K562 (cell line): Measurements from ENCODE around the gene PCSK2.

Experiments
- ARNT ChIP-seq, 2 experiments: fragments of 450-650 bp; IDR thresholded peaks; 2 replicates each; pipeline ENCODE4 v1.6.1; 2016; ENCODE audit warnings: mild to moderate bottlenecking in 1 of 2
- CSDE1 ChIP-seq, 2 experiments: fragments of 450-650 bp; IDR thresholded peaks; 2 replicates each; pipeline ENCODE4 v1.6.1; 2016; ENCODE audit warnings: mild to moderate bottlenecking in 1 of 2
- CTCF ChIP-seq, 3 experiments: IDR thresholded peaks in 2 of 3; conservative IDR thresholded peaks in 1 of 3; 2 replicates each; pipeline ENCODE4 v1.5.1; 2011 to 2012; ENCODE audit warnings: low read length in 3 of 3, mild to moderate bottlenecking in 3 of 3, control low read depth in 2 of 3, improper control_type of control experiment in 1 of 3, inconsistent platforms in 1 of 3, low read depth in 1 of 3, mixed read lengths in 1 of 3, moderate library complexity in 1 of 3; ENCODE audit not compliant: insufficient read depth in 2 of 3
- MAFK ChIP-seq: IDR thresholded peaks from 2 replicates; pipeline ENCODE4 v1.6.1; 2011; ENCODE audit warnings: low read length, improper control_type of control experiment
- REST ChIP-seq, 2 experiments: fragments of 450-650 bp; formaldehyde crosslinking in 1 of 2; IDR thresholded peaks; 2 replicates each; pipeline versions ENCODE4 v1.4.0 to v1.6.1; 2014 to 2020; ENCODE audit warnings: mild to moderate bottlenecking in 2 of 2, borderline replicate concordance in 1 of 2, low read depth in 1 of 2
- TARDBP ChIP-seq: fragments of 450-650 bp; IDR thresholded peaks from 2 replicates; pipeline ENCODE4 v1.6.1; 2016
- ZBTB5 ChIP-seq: fragments of 450-650 bp; IDR thresholded peaks from 2 replicates; pipeline ENCODE4 v1.6.1; 2017; ENCODE audit warnings: antibody characterized with exemption

- TF ChIP-seq MAFK (no peak), REST (IDR thresholded peaks at IDR 0.05; ENCODE audit: borderline replicate concordance) (no peak), REST (CRISPR knock-in tag; IDR thresholded peaks at IDR 0.05; ENCODE audit: low read depth) (no peak), CTCF (IDR thresholded peaks at IDR 0.05 in 2 of 3, conservative IDR thresholded peaks at IDR 0.05 in 1 of 3; ENCODE audit: insufficient read depth in 2 of 3, low read depth in 1 of 3, low read length in 3 of 3) (no peak), ZBTB5 (no peak), TARDBP (no peak), ARNT (IDR thresholded peaks at IDR 0.05) (no peak), CSDE1 (IDR thresholded peaks at IDR 0.05) (no peak)
Measured at GRCh38 chr20:17523326-17523725, 296.5 kb downstream of the PCSK2 start.
